ENCODE data around the gene SERTAD3. TPM values are rescaled to one million over a fixed set of nuclear protein-coding genes. Genes with fewer than 3 reads are reported as not detected.
"Not testable (repeated sequence)": the region's sequence is repeated elsewhere in the genome, so short reads cannot be mapped to it uniquely, and the experiment has no call there.

The SERTAD3 gene
- total and polyA plus RNA-seq, 2 donors (not counting 3 experiments of a cell fraction or from before 2014, with no cell fraction given) = 13.3 to 29.9 TPM

GRCh38 chr19:40457048-40457447 is 12.9 kb upstream of the SERTAD3 start:
- no peak overlapping the region for H2AFZ ChIP-seq (ENCODE audit: low read depth, low read length)
- no peak overlapping the region for H3K27ac ChIP-seq (ENCODE audit: insufficient read depth, low read depth, low read length)
- FAIRE-seq (no peak), DNase-seq (ENCODE audit: low read depth, low spot score) (no peak)
- dilution Hi-C loops (cut with MboI; ENCODE audit: extremely low pct_ligation_motif_present, low sequenced_read_pairs) (no loop called here), intact Hi-C loops (cut with micrococcal nuclease) (no loop called here)
- POLR2A ChIA-PET = no interaction called here
- BruUV-seq (replicated peaks) = no TSS peak
- H3K4me2 ChIP-seq (ENCODE audit: insufficient read depth, low read length) = no peak overlapping the region
- no peaks in the 10 kb centered on the region for H3K4me1 ChIP-seq (ENCODE audit: control insufficient read depth, extremely low read depth, insufficient read depth, low read length)
- CTCF ChIA-PET = interaction anchor here (1.0 to 1.7 kb wide), 2 partner anchors 8 to 31 kb away, joined by 3 to 6 read pairs; partner anchors contain the start of gene BLVRB
- H3K36me3 ChIP-seq (ENCODE audit: control insufficient read depth in 2 of 2, extremely low read depth in 1 of 2, insufficient read depth in 2 of 2, low read length in 2 of 2) = no peaks in the 10 kb centered on the region
- no peaks in the 10 kb centered on the region for H3K79me2 ChIP-seq (ENCODE audit: control insufficient read depth, insufficient read depth, low read length)
- no peaks in the 10 kb centered on the region for H4K20me1 ChIP-seq (replicated peaks; ENCODE audit: control insufficient read depth, extremely low read depth, insufficient read depth, low read length)
- no peaks in the 10 kb centered on the region for H3K9me1 ChIP-seq (replicated peaks; ENCODE audit: control insufficient read depth, extremely low read depth, insufficient read depth, low read length)
- H3K9me3 ChIP-seq (replicated peaks; ENCODE audit: control insufficient read depth, insufficient read depth, low read length) = no peaks in the 10 kb centered on the region
- no peak overlapping the region for H3K9ac ChIP-seq (replicated peaks; ENCODE audit: extremely low read depth, insufficient read depth, low read length)
- no peak for TF ChIP-seq JUN (IDR thresholded peaks at IDR 0.05; ENCODE audit: borderline replicate concordance, insufficient read depth, insufficient read length, low read depth)
- TF ChIP-seq, protein P1, sequence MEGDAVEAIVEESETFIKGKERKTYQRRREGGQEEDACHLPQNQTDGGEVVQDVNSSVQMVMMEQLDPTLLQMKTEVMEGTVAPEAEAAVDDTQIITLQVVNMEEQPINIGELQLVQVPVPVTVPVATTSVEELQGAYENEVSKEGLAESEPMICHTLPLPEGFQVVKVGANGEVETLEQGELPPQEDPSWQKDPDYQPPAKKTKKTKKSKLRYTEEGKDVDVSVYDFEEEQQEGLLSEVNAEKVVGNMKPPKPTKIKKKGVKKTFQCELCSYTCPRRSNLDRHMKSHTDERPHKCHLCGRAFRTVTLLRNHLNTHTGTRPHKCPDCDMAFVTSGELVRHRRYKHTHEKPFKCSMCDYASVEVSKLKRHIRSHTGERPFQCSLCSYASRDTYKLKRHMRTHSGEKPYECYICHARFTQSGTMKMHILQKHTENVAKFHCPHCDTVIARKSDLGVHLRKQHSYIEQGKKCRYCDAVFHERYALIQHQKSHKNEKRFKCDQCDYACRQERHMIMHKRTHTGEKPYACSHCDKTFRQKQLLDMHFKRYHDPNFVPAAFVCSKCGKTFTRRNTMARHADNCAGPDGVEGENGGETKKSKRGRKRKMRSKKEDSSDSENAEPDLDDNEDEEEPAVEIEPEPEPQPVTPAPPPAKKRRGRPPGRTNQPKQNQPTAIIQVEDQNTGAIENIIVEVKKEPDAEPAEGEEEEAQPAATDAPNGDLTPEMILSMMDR (IDR thresholded peaks at IDR 0.05; ENCODE audit: extremely low read depth in 1 of 2, insufficient read depth in 1 of 2, low read depth in 1 of 2, low read length in 2 of 2) = no peak
- no peaks in the 10 kb centered on the region for H3K27me3 ChIP-seq (ENCODE audit: control insufficient read depth in 2 of 2, insufficient read depth in 2 of 2, low read length in 2 of 2)
- no peak overlapping the region for H3K4me3 ChIP-seq (replicated peaks in 1 of 3; ENCODE audit: insufficient read depth in 1 of 3, low read depth in 1 of 3, low read length in 3 of 3)

GRCh38 chr19:40453943-40454342 is 9.8 kb upstream of the SERTAD3 start:
- H3K9me1 ChIP-seq (replicated peaks; ENCODE audit: control insufficient read depth, extremely low read depth, insufficient read depth, low read length); BruUV-seq (replicated peaks); H3K36me3 ChIP-seq (ENCODE audit: control insufficient read depth in 2 of 2, extremely low read depth in 1 of 2, insufficient read depth in 2 of 2, low read length in 2 of 2); H4K20me1 ChIP-seq (replicated peaks; ENCODE audit: control insufficient read depth, extremely low read depth, insufficient read depth, low read length); dilution Hi-C loops (cut with MboI; ENCODE audit: extremely low pct_ligation_motif_present, low sequenced_read_pairs); H3K4me1 ChIP-seq (ENCODE audit: control insufficient read depth, extremely low read depth, insufficient read depth, low read length); H3K27ac ChIP-seq (ENCODE audit: insufficient read depth, low read depth, low read length); FAIRE-seq; H3K79me2 ChIP-seq (ENCODE audit: control insufficient read depth, insufficient read depth, low read length); POLR2A ChIA-PET; intact Hi-C loops (cut with micrococcal nuclease); H3K4me2 ChIP-seq (ENCODE audit: insufficient read depth, low read length); H3K27me3 ChIP-seq (ENCODE audit: control insufficient read depth in 2 of 2, insufficient read depth in 2 of 2, low read length in 2 of 2); DNase-seq (ENCODE audit: low read depth, low spot score); H3K9me3 ChIP-seq (replicated peaks; ENCODE audit: control insufficient read depth, insufficient read depth, low read length); H2AFZ ChIP-seq (ENCODE audit: low read depth, low read length); H3K4me3 ChIP-seq (replicated peaks in 1 of 3; ENCODE audit: insufficient read depth in 1 of 3, low read depth in 1 of 3, low read length in 3 of 3); H3K9ac ChIP-seq (replicated peaks; ENCODE audit: extremely low read depth, insufficient read depth, low read length): not testable (repeated sequence)
- CTCF ChIA-PET = interaction anchor here (1.2 to 4.0 kb wide), 5 partner anchors 9 to 149 kb away, joined by 3 to 36 read pairs (median 5); partner anchors contain the start of gene BLVRB

Data from endothelial cell of umbilical vein (primary cell).